ENCODE measurements around the gene CCDC158.

The CCDC158 gene

DNA sequence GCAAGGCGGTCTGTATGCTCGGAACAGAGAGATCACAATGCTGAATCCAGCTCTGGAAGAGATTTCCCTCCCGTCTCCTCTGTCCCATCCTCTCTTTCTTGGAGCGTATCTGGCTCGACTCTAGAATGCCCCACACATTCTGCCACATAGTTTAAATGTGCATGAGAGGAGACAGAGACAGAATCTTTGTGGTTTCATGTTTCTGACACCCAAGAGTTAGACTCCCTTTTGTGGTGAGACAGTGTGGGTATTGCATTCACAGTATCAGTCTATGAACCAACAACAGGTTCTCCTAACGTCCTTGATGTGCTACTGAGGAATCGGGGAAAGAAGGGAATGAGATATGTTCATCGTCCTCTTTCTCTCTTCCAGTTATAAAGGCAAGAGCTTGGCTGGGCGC lies 144.1 kb downstream of the CCDC158 start:
- no peak for FAIRE-seq

DNA sequence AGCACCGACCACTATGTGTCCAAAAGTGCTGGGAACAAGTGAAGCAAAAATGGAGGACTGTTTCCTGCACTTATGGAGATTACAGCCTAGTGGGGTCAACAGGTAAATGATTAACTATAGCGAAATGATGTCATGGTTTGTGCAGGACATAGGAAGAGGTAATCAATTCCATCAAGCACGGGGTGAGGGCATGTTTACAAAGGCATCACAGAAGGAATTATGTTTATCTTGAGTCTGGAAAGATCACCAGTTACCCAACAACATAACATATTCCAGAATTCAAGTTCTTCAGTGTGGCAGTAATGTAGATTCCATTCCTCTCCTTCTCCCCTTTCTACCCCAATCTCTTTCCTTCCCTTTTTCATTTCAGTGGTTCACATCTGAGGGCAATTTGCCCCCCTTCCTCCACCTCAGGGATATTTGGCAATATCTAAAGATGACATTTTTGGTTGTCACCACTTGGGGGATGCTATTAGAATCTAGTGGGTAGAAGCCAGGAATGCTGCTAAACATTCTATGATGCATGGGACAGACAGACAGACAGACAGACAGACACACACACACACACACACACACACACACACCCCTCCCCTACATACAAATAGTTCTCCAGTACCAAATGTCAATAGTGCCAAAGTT lies 145.3 kb downstream of the CCDC158 start:
- FAIRE-seq = no peak

- no peak for FAIRE-seq
These were observed 147.9 kb downstream of the CCDC158 start for GRCh38 chr4:76272999-76273398.

DNA sequence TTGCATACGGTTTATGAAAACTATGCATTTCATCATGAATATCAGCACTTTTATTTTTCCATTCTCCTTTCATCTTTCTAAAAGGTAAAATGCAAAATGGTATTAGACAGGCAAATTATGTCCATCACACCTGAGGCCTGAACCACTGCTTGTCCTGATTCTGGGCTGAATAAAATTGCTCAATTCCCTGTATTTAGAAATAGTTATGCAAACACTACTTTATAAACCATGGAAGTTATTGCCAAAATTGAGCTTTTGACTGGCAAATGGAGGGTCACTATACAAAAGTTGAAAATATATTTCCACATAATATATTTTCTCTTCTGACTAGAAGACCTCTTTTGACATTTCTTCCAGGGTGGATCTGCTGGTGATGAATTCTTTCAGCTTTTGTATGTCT lies 148.4 kb downstream of the CCDC158 start:
- FAIRE-seq = no peak

DNA sequence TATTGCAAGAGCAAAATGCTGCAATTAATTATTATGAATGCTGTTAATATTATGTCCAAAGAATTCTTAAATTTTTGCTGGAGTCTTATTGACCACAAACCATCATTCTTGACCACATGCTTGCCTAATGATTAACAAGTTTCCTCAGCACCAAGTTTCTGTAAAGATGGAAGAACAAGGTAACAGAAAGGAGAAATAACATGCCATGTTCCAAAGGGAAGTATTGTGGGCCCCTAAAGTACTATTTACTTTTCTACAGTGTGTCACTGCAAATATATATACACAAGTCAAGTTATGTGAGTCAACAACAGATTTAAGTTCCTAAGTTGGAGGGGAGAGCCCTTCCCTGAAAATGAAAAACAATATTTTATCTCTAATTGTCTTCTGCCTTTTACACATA lies 148.9 kb downstream of the CCDC158 start:
- FAIRE-seq = no peak

- FAIRE-seq = no peak
These were observed 149.7 kb downstream of the CCDC158 start for GRCh38 chr4:76271248-76271647.

DNA sequence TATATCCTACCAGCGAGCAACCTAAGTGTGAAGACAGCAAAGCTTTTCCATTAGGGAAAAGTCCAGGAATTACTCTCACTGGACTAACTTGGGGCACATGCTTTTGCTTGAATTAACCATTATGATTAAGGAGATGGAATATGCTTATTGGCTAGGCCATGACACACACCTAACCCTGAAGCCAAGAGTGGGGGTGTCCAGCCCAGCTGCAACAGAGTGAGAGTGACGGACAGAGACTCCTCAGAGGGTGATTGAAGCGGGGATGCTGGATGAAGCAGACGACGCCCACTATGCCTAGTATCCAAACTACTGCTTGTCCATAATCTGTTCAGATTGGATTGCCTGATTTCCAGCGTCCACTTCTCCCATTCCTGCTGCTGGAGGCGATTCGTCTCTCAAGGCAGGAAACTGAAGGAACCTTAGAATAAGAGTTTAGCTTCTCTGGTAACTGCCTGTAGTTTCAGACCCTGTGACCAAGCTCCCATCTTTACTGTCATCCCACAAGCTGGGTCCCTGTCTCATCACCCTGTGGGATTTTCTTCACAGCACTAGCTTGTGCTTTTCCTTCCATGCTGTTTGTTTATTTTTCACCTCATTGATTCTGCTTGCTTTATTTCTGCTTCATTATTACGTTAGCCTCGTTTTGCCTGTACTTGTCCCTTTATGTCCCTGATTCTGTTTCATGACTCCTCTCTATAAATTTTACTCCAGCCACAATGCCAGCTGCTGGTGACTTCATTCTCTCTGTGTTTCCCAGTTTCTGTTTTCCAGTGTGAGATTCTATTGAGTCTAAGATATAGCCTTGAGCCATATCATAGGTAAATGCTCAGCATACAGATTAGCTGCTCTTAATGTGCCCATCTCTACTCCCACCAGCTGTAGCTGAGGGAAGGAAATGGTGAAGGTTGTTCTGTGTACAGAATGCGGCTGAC lies 150.4 kb downstream of the CCDC158 start:
- FAIRE-seq = no peak

GRCh38 chr4:76267811-76268210 lies 153.1 kb downstream of the CCDC158 start:
- no peak for FAIRE-seq

DNA sequence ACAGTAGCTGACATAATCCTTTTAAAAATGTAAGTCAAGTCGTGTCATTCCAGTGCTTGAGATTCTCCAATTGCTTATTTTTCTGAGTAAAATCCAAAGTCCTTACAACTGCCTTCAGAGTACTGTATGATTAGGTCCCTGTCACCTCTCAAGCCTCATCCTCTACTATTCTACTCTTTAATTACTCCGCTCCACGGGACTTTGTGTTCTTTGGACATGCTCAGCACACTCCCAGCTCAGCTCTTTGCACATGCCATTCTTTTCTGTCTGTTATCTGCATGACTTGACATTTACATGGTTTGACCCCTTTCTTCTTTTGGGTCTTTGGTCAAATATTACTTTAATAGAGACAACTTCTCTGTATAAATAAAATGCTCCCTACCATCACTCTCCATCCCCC lies 154.3 kb downstream of the CCDC158 start:
- FAIRE-seq = no peak

DNA sequence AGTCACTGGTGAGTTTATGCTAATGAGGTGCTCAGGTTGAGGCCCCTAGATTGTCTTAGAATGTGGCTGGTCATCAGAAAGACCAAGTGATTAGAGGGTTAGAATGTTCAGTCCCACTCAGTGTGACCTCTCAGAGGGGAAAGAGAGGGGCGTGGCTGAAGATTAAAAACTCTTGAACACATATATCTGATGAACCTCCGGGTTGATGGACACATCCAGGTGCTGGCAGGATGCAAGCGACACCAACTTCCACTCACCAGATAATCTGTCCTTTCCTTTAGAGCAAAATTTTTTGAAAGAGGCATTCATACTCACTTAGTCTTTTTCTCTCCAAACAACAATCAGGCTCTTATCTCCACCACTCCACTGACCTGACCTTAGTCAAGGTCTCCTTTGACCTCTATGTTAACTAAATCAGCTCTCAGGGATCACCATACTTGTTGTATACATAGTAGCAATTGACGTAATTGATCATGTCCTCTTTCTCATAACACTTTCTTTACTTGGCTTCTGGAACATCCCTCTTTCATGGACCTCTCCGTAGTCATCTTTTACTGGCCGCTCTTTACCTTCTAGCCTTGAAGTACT lies 155.2 kb downstream of the CCDC158 start:
- no peak for FAIRE-seq

Measured in A204.1 (cell line).